Endothelial cell (in vitro differentiated cells): ENCODE data around the gene TMEM42. TPM values are rescaled to one million over a fixed set of nuclear protein-coding genes. Genes with fewer than 3 reads are reported as not detected.

Experiments used
- DNase-seq: peaks from one replicate; pipeline ENCODE4 v3.0.0; 2021; ENCODE audit warnings: low spot score
- H3K27ac Mint-ChIP-seq: one replicate; pipeline ENCODE4 v1.8.0; 2021; ENCODE audit warnings: mixed read lengths, inconsistent platforms; ENCODE audit not compliant: unreplicated experiment
- H3K27me3 Mint-ChIP-seq: one replicate; pipeline ENCODE4 v1.8.0; 2021; ENCODE audit warnings: mild to moderate bottlenecking, moderate library complexity, mixed read lengths, inconsistent platforms; ENCODE audit not compliant: unreplicated experiment
- H3K36me3 Mint-ChIP-seq: one replicate; pipeline ENCODE4 v1.8.0; 2021; ENCODE audit warnings: mild to moderate bottlenecking, low read depth, mixed read lengths, inconsistent platforms; ENCODE audit not compliant: unreplicated experiment
- H3K4me1 Mint-ChIP-seq: one replicate; pipeline ENCODE4 v1.8.0; 2021; ENCODE audit warnings: mild to moderate bottlenecking, mixed read lengths, inconsistent platforms; ENCODE audit not compliant: unreplicated experiment
- H3K4me3 Mint-ChIP-seq: one replicate; pipeline ENCODE4 v1.8.0; 2021; ENCODE audit warnings: mild to moderate bottlenecking, mixed read lengths, inconsistent platforms; ENCODE audit not compliant: unreplicated experiment
- H3K9me3 Mint-ChIP-seq: one replicate; pipeline ENCODE4 v1.8.0; 2021; ENCODE audit warnings: mixed read lengths, inconsistent platforms; ENCODE audit not compliant: unreplicated experiment
- total RNA-seq: library from RNA; stranded (reverse); fragmentation: NEBNext Ultra II Directional; extraction: Animal tissue kit (Norgen Biotek cat#: 25700); gene quantifications from one replicate; pipeline ENCODE4 v1.2.1, GENCODE V29; 2021; ENCODE audit not compliant: unreplicated experiment
- TF ChIP-seq, protein P1 (sequence below): fragments of 200-600 bp; sonication (generic); IDR thresholded peaks from one replicate; pipeline ENCODE4 v1.5.0; 2021; ENCODE audit warnings: antibody characterized with exemption; ENCODE audit not compliant: unreplicated experiment

TMEM42 gene
- total RNA-seq, 1 donor from 2014 or later = 17.7 TPM

DNA sequence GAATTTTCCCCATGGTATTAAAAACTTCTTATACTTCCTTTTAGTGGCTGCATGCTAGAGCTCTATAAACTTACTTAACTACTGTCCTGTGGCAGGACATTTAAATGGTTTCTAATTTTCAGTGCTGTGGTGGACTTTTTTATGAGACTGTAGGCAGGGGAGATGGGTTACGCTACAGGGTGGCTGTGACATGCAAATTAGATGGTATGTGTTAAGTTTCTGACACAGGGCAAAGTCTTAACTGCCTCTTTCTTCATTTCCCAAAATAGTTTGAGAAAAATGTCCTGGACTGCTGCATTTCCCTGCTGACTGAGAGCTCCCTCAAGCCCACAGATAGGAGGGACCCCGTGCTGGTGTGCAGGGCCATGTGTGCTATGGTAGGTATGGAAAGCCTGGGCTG, 34.7 kb downstream of the TMEM42 start:
- Mint-ChIP-seq H3K36me3 (no peaks in the 10 kb centered on the region), H3K27me3 (peaks cover 2% of the 10 kb centered on the region), H3K9me3 (no peaks in the 10 kb centered on the region), H3K27ac (no peak overlapping the region), H3K4me1 (peaks cover 2% of the 10 kb centered on the region), H3K4me3 (no peak overlapping the region)
- DNase-seq = no peak
- TF ChIP-seq, protein P1, sequence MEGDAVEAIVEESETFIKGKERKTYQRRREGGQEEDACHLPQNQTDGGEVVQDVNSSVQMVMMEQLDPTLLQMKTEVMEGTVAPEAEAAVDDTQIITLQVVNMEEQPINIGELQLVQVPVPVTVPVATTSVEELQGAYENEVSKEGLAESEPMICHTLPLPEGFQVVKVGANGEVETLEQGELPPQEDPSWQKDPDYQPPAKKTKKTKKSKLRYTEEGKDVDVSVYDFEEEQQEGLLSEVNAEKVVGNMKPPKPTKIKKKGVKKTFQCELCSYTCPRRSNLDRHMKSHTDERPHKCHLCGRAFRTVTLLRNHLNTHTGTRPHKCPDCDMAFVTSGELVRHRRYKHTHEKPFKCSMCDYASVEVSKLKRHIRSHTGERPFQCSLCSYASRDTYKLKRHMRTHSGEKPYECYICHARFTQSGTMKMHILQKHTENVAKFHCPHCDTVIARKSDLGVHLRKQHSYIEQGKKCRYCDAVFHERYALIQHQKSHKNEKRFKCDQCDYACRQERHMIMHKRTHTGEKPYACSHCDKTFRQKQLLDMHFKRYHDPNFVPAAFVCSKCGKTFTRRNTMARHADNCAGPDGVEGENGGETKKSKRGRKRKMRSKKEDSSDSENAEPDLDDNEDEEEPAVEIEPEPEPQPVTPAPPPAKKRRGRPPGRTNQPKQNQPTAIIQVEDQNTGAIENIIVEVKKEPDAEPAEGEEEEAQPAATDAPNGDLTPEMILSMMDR = no peak

DNA sequence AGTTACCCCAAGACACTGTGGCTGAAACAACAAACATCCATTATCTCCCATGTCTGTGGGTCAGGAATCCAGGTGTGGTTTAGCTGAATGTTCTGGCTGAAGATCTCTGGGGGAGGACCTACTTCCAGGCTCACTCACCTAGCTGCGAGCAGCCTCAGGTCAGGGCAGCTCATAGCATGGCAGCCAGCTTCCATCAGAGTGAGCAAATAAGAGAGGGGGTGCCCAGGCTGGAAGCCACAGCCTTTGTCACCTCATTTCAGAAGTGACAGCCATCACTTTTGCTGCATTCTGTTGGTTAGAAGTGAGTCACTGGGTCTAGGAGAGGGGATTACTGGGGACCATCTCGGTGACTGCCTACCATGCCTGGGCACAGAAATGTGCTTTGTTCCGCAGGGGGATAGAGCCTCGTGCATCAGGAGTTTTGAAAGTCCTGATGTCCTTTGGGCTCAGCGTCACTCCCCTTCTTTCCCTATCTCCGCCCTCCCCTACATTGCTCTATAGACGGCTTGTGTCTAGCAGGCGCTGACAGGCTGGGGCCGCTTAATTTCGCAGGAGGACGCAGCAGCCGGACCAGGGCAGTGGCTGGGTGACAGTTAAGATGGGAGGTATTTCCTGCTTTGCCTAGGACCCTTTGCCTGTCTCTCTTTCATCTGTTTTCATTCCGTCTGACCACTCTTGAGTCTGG, 38.1 kb downstream of the TMEM42 start:
- no peak for DNase-seq
- Mint-ChIP-seq H3K9me3 (no peaks in the 10 kb centered on the region), H3K27me3 (no peaks in the 10 kb centered on the region), H3K36me3 (no peaks in the 10 kb centered on the region), H3K27ac (no peak overlapping the region), H3K4me3 (no peak overlapping the region), H3K4me1 (peaks cover 2% of the 10 kb centered on the region)
- TF ChIP-seq, protein P1 = no peak

DNA sequence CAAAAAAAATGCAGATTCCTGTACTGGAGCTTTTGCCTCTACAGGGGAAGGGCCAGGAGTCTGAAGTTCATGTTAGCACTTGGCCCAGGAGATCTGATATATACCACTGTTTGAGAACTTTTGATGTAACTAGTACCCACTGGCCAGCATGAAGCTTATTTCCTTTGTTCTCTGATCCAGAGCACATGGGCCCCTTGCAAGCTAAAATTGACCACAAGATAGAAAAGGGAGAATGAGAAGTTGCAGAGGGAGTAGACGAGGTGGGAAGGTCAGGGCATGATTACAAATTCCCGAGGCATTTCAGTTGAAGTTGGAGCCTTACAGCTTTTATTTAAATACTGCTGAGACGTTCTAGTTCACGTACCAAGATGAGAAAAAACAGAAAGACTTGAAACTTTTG, 40.9 kb downstream of the TMEM42 start:
- Mint-ChIP-seq H3K9me3 (peaks cover 4% of the 10 kb centered on the region), H3K27me3 (no peaks in the 10 kb centered on the region), H3K27ac (no peak overlapping the region), H3K4me3 (no peak overlapping the region), H3K36me3 (no peaks in the 10 kb centered on the region), H3K4me1 (peaks cover 2% of the 10 kb centered on the region)
- TF ChIP-seq, protein P1 = no peak
- no peak for DNase-seq

DNA sequence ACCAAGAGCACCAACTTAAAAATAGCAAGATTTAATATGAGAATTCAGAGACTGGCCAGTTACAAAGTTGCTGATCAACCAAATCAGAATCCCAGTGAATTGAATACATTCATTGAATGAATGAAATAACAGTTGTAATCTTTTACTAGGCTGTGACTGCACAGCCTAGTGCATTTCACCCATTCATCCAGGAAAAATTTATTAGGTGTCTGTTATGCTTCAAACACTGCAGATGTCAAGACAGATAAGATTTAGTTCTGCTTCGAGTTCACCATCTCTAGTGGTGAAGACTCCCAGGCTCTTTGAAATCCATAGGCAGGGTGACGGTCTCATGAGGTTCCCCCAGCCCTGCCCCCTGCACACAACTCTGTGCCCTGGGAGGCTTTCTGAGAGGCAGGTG, 41.6 kb downstream of the TMEM42 start:
- no peak for DNase-seq
- TF ChIP-seq, protein P1 = no peak
- Mint-ChIP-seq H3K27ac (no peak overlapping the region), H3K27me3 (no peaks in the 10 kb centered on the region), H3K4me1 (peaks cover 2% of the 10 kb centered on the region), H3K9me3 (peaks cover 4% of the 10 kb centered on the region), H3K36me3 (no peaks in the 10 kb centered on the region), H3K4me3 (no peak overlapping the region)

DNA sequence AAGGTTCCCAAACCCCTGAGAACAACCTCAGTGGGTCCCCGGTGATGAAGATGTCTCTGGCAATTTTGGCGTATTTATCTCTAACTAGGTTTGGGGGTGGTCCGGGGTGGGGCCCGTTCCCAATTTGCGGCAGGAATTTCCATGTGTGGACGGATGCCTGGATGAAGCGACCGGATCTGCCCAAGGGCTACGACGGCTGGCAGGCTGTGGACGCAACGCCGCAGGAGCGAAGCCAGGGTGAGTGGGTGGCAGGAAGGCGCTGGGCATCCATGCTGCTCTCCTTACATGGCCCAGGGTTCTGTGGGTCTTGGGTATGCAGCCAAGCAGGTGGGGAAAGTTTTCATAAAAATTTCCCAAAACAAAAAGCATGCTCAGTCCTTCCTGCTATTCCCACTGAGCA, 42.0 kb downstream of the TMEM42 start:
- DNase-seq = no peak
- H3K27me3 Mint-ChIP-seq = no peaks in the 10 kb centered on the region
- TF ChIP-seq, protein P1 = no peak
- H3K9me3 Mint-ChIP-seq = peaks cover 4% of the 10 kb centered on the region
- H3K4me1 Mint-ChIP-seq = peaks cover 2% of the 10 kb centered on the region
- no peak overlapping the region for H3K4me3 Mint-ChIP-seq
- H3K36me3 Mint-ChIP-seq = no peaks in the 10 kb centered on the region
- no peak overlapping the region for H3K27ac Mint-ChIP-seq
